ENCODE results near the gene RHBG.
"Not testable (repeated sequence)": the region's sequence is repeated elsewhere in the genome, so short reads cannot be mapped to it uniquely, and the experiment has no call there.

Gene RHBG

GRCh38 chr1:156359973-156360372, 9.0 kb upstream of the RHBG start:
- DNase-seq (ENCODE audit: low read depth in 2 of 2): no peak

GRCh38 chr1:156360534-156360933, 8.5 kb upstream of the RHBG start:
- no peak for DNase-seq (ENCODE audit: low read depth in 2 of 2)

GRCh38 chr1:156365754-156366153, 3.3 kb upstream of the RHBG start:
- DNase-seq (ENCODE audit: low read depth in 2 of 2): no peak

GRCh38 chr1:156366378-156367166, 2.4 kb upstream of the RHBG start:
- DNase-seq (ENCODE audit: low read depth in 2 of 2): no peak

GRCh38 chr1:156367383-156368156, 1.4 kb upstream of the RHBG start:
- no peak for DNase-seq (ENCODE audit: low read depth in 2 of 2)

GRCh38 chr1:156368157-156368658, 803 bp upstream of the RHBG start:
- no peak for DNase-seq (ENCODE audit: low read depth in 2 of 2)

- not testable (repeated sequence) for DNase-seq (ENCODE audit: low read depth in 2 of 2)
Observed at GRCh38 chr1:156369685-156370286, 775 bp downstream of the RHBG start.

- no peak for DNase-seq (ENCODE audit: low read depth in 2 of 2)
Observed at GRCh38 chr1:156371553-156372264, 2.7 kb downstream of the RHBG start.

- DNase-seq (ENCODE audit: low read depth in 2 of 2): no peak
Observed at GRCh38 chr1:156372265-156372586, 3.2 kb downstream of the RHBG start.

- no peak for DNase-seq (ENCODE audit: low read depth in 2 of 2)
Observed at GRCh38 chr1:156372876-156373275, 3.9 kb downstream of the RHBG start.

- DNase-seq (ENCODE audit: low read depth in 2 of 2): no peak
Observed at GRCh38 chr1:156373546-156373945, 4.5 kb downstream of the RHBG start.

- DNase-seq (ENCODE audit: low read depth in 2 of 2): no peak
Observed at GRCh38 chr1:156376146-156376545, 7.1 kb downstream of the RHBG start.

- DNase-seq (ENCODE audit: low read depth in 2 of 2): no peak
Observed at GRCh38 chr1:156376958-156377919, 8.2 kb downstream of the RHBG start.

GRCh38 chr1:156378557-156378956, 9.5 kb downstream of the RHBG start:
- no peak for DNase-seq (ENCODE audit: low read depth in 2 of 2)

- DNase-seq (ENCODE audit: low read depth in 2 of 2): no peak
Observed at GRCh38 chr1:156379420-156380165, 10.6 kb downstream of the RHBG start.

GRCh38 chr1:156382561-156382960, 13.6 kb downstream of the RHBG start:
- no peak for DNase-seq (ENCODE audit: low read depth in 2 of 2)

- DNase-seq (ENCODE audit: low read depth in 2 of 2): peak; percentile 40 to 57
Observed at GRCh38 chr1:156383023-156383422, 14.0 kb downstream of the RHBG start.

- no peak for DNase-seq (ENCODE audit: low read depth in 2 of 2)
Observed at GRCh38 chr1:156384007-156384406, 15.0 kb downstream of the RHBG start.

- DNase-seq (ENCODE audit: low read depth in 2 of 2): no peak
Observed at GRCh38 chr1:156384658-156385057, 15.6 kb downstream of the RHBG start.

- peak; percentile 47 to 51 for DNase-seq (ENCODE audit: low read depth in 2 of 2)
Observed at GRCh38 chr1:156385534-156386031, 16.6 kb downstream of the RHBG start.

Data from stimulated activated CD4-positive, alpha-beta T cell treated with anti-CD3 and anti-CD28 coated beads, Interleukin-15, amount 100 ng/mL, for 48 hours (primary cell).